PC-9 (cell line): ENCODE data around the gene TUBGCP2.

ENCODE experiments used
- CTCF ChIP-seq: fragments of 200-600 bp; sonication (generic); conservative IDR thresholded peaks from 2 replicates; pipeline ENCODE4 v1.6.1; 2017; ENCODE audit warnings: mixed run types, antibody characterized with exemption, mild to moderate bottlenecking, moderate library complexity
- EZH2 ChIP-seq: fragments of 200-600 bp; sonication (generic); IDR thresholded peaks from 2 replicates; pipeline ENCODE4 v1.8.0; 2017; ENCODE audit warnings: antibody characterized with exemption, low read depth

- TF ChIP-seq CTCF, result no peak
- no peak for TF ChIP-seq EZH2
These were observed 40.5 kb upstream of the TUBGCP2 start for GRCh38 chr10:133349160-133349568.
